ENCODE measurements around the gene CSRP1.

DNA sequence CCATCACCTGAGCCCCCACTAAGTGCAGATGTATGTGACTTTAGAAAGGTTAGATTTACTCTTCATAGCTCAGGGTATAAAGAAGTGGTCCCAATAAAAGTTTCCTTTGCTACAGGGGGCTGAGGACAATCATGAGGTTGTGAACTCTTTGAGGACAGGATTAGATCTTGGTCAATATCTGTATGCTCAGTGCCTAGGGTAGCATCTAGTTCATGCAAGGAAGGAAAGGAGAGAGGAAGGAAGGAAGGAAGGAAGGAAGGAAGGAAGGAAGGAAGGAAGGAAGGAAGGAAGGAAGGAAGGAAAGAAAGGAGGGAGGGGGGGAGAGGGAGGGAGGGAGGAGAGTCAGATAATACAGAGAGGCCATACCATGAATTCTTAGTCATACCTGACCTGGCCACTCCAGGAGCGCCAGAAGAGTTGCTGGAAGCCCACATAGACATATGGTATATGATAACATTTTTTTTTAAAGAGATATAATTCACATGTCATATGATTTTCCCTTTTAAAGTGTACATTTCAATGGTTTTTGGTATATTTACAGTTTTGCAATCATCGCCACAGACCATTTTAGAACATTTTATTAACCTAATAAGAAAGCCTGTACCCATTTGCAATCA, 9.7 kb upstream of the CSRP1 start:
- TF ChIP-seq, protein P1, sequence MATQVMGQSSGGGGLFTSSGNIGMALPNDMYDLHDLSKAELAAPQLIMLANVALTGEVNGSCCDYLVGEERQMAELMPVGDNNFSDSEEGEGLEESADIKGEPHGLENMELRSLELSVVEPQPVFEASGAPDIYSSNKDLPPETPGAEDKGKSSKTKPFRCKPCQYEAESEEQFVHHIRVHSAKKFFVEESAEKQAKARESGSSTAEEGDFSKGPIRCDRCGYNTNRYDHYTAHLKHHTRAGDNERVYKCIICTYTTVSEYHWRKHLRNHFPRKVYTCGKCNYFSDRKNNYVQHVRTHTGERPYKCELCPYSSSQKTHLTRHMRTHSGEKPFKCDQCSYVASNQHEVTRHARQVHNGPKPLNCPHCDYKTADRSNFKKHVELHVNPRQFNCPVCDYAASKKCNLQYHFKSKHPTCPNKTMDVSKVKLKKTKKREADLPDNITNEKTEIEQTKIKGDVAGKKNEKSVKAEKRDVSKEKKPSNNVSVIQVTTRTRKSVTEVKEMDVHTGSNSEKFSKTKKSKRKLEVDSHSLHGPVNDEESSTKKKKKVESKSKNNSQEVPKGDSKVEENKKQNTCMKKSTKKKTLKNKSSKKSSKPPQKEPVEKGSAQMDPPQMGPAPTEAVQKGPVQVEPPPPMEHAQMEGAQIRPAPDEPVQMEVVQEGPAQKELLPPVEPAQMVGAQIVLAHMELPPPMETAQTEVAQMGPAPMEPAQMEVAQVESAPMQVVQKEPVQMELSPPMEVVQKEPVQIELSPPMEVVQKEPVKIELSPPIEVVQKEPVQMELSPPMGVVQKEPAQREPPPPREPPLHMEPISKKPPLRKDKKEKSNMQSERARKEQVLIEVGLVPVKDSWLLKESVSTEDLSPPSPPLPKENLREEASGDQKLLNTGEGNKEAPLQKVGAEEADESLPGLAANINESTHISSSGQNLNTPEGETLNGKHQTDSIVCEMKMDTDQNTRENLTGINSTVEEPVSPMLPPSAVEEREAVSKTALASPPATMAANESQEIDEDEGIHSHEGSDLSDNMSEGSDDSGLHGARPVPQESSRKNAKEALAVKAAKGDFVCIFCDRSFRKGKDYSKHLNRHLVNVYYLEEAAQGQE (IDR thresholded peaks at IDR 0.05; ENCODE audit: insufficient read depth in 1 of 2, low read depth in 2 of 2, low read length in 2 of 2) = no peak
- no peak for TF ChIP-seq SIN3A (IDR thresholded peaks at IDR 0.05; ENCODE audit: borderline replicate concordance, insufficient read depth, low read length)
